HG02798 (cell line): ENCODE results near the gene LHPP.

Experiments
- ATAC-seq: cut with Tn5 transposase; IDR thresholded peaks from one replicate; pipeline ENCODE4 v1.9.1; 2021; ENCODE audit warnings: mild to moderate bottlenecking; ENCODE audit not compliant: unreplicated experiment, poor library complexity

LHPP gene

GRCh38 chr10:124467165-124467564 is 5.5 kb downstream of the LHPP start:
- no peak for ATAC-seq

- ATAC-seq = no peak
These were observed 7.0 kb downstream of the LHPP start for GRCh38 chr10:124468624-124469023.

GRCh38 chr10:124469956-124470484 is 8.4 kb downstream of the LHPP start:
- ATAC-seq = no peak

- ATAC-seq = no peak
These were observed 9.2 kb downstream of the LHPP start for GRCh38 chr10:124470544-124471434.

- no peak for ATAC-seq
These were observed 10.4 kb downstream of the LHPP start for GRCh38 chr10:124472071-124472470.

- ATAC-seq = no peak
These were observed 11.4 kb downstream of the LHPP start for GRCh38 chr10:124473070-124473469.

- ATAC-seq = no peak
These were observed 13.0 kb downstream of the LHPP start for GRCh38 chr10:124474514-124475070.

- ATAC-seq = no peak
These were observed 14.6 kb downstream of the LHPP start for GRCh38 chr10:124476043-124476725.

GRCh38 chr10:124477614-124478363 is 16.2 kb downstream of the LHPP start:
- no peak for ATAC-seq

GRCh38 chr10:124478515-124478914 is 16.9 kb downstream of the LHPP start:
- ATAC-seq = no peak

- ATAC-seq = no peak
These were observed 19.2 kb downstream of the LHPP start for GRCh38 chr10:124480860-124481259.

GRCh38 chr10:124481717-124482116 is 20.1 kb downstream of the LHPP start:
- no peak for ATAC-seq

GRCh38 chr10:124482236-124482800 is 20.7 kb downstream of the LHPP start:
- ATAC-seq = no peak

GRCh38 chr10:124482876-124483275 is 21.3 kb downstream of the LHPP start:
- no peak for ATAC-seq

- ATAC-seq = no peak
These were observed 22.4 kb downstream of the LHPP start for GRCh38 chr10:124484031-124484430.

- no peak for ATAC-seq
These were observed 23.0 kb downstream of the LHPP start for GRCh38 chr10:124484661-124485060.

- no peak for ATAC-seq
These were observed 25.0 kb downstream of the LHPP start for GRCh38 chr10:124486635-124487034.

GRCh38 chr10:124491105-124491504 is 29.5 kb downstream of the LHPP start:
- ATAC-seq = no peak

GRCh38 chr10:124492266-124492665 is 30.6 kb downstream of the LHPP start:
- ATAC-seq = no peak
